Amygdala (tissue), 56 donors: ENCODE results near the gene ATP6AP1.

Experiments used
- DNase-seq, 56 donors: peaks; one replicate each; lab custom pipeline; 2025; lab: John Stamatoyannopoulos, UW

Gene ATP6AP1

DNA sequence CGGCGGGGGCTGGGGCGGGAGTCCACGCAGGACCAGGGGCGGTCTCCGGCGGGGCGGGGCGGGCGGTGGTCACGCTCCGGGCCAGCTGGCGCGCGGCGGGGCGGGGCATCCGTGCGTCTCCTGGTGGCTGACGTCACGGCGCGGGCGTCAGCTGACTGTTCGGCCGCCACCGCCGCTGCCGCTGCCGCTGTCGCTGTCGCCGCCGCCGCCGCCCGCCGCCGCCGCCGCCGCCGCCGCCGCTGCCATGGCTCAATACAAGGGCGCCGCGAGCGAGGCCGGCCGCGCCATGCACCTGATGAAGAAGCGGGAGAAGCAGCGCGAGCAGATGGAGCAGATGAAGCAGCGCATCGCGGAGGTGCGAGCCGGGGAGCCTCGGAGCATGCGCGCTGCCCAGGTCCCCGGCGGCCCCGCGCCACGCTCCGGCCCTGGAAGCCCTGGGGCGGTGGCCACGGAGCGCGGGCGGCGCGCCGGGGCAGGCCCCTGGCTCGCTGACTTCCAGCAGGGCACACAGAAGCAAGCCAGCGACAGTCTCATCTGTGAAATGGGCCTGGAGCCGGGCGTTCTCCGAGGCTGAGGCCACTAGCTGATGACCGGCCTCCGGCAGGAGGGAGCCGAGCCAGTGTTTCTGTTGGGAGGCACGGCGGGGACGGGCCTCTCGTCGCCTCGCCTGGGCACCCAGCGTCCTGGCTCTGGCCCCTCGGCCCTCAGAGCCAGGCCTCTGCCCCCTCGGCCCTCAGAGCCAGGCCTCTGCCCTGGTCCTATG lies 15.7 kb downstream of the ATP6AP1 start, which contains the start of gene FAM50A:
FAM50A (plus strand) TSS at position 150 of the 763 bp plus-strand sequence; CDS start at position 245, 95 bp downstream.
- DNase-seq, result peak in 44 of 56 donors; percentile 12 to 83 (median 54)

DNA sequence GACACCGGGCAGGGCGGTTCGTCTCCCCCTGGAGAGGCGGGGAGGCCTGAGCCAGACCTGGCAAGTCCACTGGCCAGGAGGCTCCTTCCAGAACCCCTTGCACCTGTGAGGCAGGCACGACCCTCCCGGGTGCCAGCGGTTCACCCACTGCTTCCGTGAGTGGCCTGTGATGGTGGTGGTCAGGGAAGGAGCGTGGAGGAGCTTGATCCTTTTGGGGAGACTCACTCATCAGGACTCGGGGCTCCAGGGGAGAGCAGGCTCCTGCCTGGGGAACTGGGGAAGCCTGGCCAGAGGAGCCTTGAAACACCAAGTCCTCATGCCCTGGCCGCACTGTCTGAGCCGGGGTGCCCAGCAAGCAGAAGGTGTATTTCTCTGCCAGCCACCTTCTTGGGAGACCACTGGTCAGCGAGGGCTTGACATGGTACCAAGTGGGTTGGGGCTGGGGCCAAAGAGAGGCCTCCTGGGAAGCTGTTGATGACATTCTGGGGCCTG lies 16.3 kb downstream of the ATP6AP1 start:
- no peak for DNase-seq

DNA sequence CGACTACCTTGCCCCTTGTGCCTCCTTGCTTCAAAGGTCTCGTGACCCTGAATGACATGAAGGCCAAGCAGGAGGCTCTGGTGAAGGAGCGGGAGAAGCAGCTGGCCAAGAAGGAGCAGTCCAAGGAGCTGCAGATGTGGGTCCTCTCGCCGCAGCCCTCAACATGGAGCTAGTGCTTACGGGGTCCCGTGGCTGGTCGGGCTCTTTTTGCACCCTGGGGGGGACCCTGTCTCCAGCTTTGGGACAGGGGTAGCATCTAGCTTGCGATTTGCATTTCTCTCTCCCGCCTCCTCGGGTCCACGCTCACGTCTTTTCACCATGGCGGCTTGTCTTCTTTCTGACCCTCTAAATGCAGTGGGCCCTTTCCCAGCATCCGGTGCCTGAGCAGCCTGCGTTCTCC lies 17.3 kb downstream of the ATP6AP1 start:
- DNase-seq, result no peak

DNA sequence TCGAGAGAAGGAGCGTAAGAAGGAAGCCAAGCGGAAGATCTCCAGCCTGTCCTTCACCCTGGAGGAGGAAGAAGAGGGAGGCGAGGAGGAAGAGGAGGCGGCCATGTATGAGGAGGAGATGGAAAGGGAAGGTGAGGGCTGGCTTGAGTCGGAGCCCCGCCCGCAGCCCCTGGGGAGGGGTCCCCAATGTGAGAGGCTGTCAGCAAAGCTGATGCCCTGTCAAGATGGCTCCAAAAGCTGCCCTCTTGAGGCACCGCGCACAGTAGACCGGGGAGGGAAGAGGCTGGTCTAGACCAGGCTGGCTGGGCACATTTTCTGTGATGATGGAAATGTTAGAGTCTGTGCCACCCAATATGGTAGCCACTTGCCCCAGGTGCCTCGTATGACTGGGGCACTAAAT lies 18.0 kb downstream of the ATP6AP1 start:
- no peak for DNase-seq

DNA sequence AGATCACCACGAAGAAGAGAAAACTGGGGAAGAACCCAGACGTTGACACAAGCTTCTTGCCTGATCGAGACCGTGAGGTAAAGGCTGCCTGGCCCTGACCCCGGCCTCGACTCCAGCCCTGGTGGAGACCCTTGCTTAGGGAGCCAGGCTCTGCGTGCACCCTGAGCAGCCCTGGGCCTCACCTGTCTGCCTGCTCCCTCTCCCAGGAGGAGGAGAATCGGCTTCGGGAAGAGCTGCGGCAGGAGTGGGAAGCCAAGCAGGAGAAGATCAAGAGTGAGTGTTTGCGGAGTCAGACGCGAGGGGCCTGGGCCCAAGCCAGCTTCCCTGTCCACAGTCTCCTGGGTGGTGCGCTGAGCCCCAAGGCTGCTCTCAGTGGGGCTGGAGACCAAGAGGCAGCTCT lies 20.0 kb downstream of the ATP6AP1 start:
- no peak for DNase-seq

DNA sequence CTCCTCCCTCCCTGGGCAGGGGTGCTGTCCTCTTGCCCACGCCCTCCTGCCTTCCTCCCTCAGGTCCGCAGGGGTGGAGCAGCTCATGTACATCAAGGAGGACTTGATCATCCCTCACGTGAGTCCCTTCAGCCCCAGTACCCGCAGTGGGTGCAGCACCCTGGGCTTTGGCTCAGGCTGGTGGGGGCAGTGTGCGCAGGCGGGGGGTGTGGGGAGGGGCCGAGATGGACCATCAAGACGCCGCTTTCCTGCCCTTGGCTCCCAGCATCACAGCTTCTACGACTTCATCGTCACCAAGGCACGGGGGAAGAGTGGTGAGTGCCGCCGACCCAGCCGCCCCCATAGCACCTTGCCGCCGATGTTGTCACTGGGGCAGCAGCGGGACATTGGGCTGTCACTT lies 21.1 kb downstream of the ATP6AP1 start:
- no peak for DNase-seq

DNA sequence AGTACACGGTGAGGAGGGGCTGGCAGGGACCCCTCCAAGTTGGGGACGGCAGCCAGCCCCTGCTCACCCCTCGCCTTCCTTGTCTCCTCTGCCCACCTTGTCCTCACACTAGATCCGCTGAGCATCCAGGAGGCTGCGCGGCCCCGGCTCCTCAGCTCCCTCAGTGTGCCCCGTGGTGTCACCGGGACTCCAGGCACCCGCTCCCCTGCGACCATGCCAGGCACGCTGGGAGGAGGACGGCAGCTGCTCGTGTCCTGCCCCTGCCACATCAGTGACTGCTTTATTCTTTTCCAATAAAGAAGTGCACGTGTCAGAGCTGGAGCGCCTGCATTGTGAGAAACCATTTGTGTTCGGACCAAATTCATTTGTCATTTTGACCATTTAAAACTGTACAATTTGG lies 21.8 kb downstream of the ATP6AP1 start:
- DNase-seq, result peak in 18 of 56 donors; percentile 7 to 52 (median 24)

DNA sequence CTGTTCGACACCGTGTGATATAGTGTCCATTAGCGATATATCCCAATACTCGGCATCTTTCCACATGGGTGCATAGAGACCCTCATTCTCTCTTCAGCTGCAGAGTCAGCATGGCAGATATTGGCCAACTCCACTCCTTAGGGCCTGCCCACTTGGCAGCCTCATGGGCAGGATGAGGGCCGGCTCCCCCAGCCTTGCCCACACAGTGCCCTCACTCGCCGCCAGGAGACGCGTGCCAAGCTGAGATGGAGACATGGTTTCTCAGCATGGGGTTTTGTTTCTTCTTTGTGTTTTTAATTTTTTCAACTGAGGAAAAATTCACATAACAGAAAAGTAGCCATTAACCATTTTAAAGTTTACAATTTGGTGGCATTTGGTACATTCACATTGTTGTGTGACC lies 24.3 kb downstream of the ATP6AP1 start:
- peak in 22 of 56 donors; percentile 2 to 50 (median 14) for DNase-seq

DNA sequence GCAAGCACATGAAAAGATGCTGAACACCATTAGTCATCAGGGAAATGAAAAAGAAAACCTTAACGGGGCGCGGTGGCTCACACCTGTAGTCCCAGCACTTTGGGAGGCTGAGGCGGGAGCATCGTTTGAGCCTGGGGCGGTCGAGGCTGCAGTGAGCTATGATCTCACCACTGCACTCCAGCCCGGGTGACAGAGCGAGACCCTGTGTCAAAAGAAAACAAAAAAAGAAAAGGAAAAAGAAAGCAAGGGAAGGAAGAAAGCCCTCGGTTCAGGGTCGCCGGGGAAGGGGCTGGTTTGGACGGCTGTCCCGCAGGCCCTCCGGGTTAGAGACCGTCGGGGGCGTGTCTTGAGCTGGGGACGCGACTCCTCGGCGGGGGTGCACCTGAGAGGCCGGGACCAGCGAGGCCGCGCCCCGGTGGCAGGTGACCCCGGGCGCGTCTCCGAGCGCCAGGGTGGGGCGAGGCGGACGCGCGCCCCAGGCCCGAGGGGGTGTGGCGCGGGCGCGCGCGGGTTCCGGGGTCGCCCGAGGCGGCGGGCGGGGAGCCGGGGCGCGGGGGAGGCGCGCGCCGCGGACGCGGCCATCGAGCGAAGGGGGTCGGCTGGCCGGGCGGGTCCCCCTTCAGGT lies 29.1 kb downstream of the ATP6AP1 start:
- peak in 12 of 56 donors; percentile 17 to 61 (median 36) for DNase-seq

DNA sequence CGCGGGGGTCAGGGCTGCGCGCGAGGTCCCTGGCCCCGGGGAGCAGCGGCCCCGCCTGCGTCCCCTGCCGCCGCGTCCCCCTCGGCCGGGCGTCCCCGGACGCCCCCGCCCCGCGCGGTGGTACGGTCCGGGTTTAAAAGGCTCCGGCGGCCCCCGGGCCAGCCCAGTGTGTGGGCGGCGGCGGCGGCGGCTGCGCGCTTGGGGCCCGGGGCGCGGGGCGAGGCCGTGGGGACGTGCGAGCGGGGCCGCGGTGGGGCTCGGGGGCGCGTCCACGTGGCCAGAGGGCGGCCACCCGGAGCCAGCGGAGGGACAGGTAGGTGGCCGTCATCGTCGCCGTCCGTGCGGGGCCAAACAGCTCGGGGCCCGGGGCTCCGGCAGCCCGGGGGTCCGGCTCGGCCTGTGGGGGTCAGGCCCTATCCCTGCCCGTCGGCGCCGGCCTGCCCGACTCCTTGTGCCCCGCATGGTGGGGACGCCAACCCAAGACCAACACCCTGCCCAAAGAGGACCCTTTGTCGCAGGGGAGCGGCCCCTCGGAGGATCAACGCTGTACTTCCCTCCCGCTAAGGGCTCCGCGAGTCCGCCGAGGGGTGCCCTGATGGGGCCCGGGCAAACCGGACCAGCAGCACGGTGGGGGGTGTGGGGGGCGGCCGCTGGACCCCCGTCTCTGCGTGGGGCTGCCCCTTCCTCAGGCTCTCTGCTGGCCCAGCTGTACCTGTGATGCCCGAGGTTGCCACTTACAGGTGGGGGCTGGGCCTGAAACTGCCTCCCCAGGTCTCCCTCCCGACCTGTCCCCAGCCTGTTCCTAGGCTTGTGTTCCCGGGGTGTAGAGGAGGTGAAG lies 29.9 kb downstream of the ATP6AP1 start, which contains the start of gene PLXNA3:
PLXNA3 (plus strand) TSS at position 166 of the 838 bp plus-strand sequence. CDS start 1,903 bp downstream, outside the sequence.
- DNase-seq, result peak in 25 of 56 donors; percentile 7 to 65 (median 27)

DNA sequence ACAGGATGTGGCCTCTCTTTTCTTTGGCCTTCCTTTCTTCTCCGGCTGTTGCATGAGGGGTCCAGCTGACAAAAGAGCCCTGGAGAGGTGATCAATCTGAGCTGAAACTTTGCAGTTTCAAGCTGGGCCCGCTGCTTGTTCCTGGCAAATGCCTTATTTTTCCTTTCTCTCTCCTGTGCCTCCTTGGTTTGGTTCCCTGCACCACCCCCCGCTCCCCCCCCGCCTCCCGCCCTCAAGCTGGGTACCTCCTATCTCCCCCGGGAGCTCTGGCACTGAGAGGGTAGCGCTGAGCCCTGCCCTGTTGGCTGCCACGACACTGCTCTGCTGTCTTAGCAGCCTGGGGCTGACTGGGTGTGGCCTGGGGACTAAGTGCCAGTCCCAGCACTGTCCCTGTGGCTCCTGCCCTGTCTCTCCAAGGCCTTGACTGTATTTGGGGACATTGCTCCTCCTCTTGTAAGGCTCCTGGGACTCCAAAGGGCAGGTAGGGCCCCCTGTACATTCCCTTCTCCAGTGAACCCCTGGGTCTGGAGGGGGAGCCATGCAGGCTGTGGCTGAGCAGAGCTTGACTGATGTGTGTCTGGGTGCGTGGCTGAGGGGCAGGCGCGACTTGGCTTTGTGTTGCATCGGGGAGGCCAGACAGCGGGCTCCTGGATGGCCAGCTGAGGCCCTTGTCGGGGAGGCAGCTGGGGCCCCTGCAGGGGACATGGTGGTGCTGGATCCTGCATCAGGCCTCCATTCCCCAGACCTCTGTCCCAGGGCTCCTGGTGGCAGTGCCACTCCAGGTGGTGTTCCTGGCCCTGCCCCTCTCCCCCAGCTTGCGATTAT lies 30.7 kb downstream of the ATP6AP1 start:
- peak in 16 of 56 donors; percentile 4 to 34 (median 15) for DNase-seq

DNA sequence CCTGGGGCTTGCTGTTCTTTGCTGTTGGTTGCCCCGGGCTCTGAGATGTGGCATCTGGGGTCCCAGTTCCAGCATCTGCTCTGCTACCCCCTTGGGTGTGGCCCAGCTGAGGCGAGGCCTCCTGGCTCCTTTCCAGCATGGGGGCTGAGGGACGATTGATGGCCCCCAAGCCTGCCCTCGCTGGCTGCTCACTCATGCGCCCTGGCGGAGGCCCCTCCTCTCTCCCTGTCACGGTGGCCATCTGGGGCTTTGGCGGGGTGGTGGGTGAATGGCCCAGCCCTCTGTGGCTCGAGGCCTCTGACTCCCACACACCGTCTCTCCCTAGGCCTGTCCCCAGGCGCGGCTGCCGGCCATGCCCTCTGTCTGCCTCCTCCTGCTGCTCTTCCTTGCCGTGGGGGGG lies 31.4 kb downstream of the ATP6AP1 start:
- no peak for DNase-seq

DNA sequence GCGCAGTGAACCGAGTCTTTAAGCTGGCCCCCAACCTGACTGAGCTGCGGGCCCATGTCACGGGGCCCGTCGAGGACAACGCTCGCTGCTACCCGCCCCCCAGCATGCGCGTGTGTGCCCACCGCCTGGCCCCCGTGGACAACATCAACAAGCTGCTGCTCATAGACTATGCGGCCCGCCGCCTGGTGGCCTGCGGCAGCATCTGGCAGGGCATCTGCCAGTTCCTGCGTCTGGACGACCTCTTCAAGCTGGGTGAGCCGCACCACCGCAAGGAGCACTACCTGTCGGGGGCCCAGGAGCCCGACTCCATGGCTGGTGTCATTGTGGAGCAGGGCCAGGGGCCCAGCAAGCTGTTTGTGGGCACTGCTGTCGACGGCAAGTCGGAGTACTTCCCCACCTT lies 31.8 kb downstream of the ATP6AP1 start:
- DNase-seq, result peak in 6 of 56 donors; percentile 6 to 23 (median 9)

DNA sequence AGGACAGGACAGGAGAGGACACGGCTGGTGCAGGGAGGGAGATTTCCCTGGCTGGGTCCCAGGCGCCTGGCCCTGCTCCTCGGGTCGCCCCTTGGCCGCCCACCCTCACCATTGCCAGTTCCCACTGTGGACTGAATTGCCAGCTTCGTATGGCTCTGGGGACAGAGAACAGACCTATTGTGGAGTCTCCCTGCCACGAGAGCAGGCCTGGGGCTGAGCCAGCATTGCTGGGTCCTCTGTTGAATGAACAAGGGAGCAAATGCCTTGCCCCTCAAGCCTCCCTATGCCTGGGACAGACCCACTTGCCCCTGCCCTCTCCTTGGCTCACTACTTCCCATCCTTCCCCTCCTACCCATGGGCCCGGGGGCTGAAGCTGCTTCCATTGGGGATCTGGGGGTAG lies 33.9 kb downstream of the ATP6AP1 start:
- peak in 23 of 56 donors; percentile 2 to 60 (median 25) for DNase-seq

DNA sequence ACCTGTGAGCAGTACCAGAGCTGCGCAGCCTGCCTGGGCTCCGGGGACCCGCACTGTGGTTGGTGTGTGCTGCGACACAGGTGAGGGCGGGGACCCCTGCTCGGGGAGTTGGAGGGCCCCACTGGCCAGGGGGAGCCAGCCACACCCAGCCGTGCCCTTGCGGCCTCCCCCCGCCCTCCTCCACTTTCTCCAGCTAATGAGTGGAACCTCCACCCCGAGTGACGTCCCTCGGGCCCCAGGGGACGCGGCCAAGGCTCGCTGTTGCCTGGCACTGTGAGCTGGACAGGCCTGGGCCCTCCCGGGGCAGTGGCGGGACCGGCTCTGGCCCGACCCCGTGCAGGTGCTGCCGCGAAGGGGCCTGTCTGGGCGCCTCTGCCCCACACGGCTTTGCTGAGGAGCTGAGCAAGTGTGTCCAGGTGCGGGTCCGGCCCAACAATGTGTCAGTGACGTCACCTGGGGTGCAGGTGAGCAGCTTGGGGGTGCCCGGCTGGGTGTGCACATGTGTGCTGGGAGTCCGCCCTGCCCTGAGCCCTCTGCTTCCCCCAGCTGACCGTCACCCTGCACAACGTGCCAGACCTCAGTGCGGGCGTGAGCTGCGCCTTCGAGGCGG lies 35.2 kb downstream of the ATP6AP1 start:
- DNase-seq, result no peak

DNA sequence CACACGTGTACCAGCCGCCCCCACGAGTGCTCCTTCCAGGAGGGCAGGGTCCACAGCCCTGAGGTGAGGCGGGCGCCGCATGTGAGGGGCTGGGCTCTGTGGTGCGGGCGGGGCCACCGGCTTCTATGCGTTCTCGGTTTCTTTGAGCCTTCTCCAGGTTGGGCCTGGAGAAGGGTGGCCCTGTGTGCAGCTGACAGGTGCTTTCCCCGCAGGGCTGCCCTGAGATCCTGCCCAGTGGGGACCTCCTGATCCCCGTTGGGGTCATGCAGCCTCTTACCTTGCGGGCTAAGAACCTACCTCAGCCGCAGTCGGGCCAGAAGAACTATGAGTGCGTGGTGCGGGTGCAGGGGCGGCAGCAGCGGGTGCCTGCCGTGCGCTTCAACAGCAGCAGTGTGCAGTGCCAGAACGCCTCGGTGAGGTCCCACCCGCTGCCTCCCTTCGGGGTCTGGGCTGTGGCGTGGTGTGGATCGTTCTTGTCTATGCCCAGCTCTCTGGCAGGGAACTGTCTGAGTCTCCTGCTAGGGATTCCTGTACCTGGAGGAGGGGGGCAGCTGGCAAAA lies 36.4 kb downstream of the ATP6AP1 start:
- DNase-seq, result no peak

DNA sequence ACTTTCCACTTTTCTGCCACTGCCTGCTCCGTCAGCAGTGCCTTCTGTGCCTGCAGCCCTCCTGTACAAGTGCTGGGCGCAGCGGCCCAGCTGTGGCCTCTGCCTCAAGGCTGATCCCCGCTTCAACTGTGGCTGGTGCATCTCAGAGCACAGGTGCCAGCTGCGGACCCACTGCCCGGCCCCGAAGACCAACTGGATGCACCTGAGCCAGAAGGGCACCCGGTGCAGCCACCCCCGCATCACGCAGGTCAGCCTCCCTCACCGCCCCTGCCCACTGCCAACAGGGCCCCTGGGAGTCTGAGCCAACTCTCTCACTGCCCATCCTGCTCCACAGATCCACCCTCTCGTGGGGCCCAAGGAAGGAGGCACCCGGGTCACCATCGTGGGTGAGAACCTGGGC lies 37.1 kb downstream of the ATP6AP1 start:
- DNase-seq, result no peak

DNA sequence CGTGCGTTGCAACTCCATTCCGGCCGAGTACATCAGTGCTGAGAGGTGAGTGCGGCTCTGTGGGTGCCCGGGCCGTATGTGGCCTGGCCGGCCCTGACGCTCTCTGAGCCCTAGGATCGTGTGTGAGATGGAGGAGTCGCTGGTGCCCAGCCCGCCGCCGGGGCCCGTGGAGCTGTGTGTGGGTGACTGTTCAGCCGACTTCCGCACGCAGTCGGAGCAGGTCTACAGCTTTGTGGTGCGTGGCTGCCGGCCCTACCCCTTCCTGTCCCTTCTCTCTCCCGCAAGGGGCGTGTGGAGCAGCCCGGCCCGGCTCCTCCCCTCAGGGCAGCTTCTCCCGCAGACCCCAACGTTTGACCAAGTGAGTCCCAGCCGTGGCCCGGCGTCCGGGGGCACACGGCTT lies 37.6 kb downstream of the ATP6AP1 start:
- DNase-seq, result no peak

DNA sequence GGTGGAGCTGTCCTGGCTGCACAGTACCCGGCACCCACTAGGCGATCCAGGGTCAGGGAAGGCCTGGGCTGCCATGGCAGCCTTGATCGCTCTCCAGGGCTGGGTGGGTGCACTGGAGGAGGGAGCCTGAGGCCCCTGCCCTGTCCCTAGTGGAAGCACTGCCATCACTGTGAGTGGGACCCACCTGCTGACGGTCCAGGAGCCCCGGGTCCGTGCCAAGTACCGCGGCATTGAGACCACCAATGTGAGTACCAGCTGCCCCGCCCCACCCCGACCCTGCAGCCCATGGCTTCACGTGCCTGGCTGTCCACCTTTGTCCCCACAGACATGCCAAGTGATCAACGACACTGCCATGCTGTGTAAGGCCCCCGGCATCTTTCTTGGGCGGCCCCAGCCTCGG lies 38.4 kb downstream of the ATP6AP1 start:
- no peak for DNase-seq
